NK-92 treated with Interleukin-12 subunit alpha and Interleukin-12 subunit beta, amount 100 ng/mL, for 24 hours (cell line): Measurements from ENCODE around the gene CHST1.

Experiments
- DNase-seq: peaks from one replicate; lab custom pipeline; 2025; lab: John Stamatoyannopoulos, UW

CHST1 gene

DNA sequence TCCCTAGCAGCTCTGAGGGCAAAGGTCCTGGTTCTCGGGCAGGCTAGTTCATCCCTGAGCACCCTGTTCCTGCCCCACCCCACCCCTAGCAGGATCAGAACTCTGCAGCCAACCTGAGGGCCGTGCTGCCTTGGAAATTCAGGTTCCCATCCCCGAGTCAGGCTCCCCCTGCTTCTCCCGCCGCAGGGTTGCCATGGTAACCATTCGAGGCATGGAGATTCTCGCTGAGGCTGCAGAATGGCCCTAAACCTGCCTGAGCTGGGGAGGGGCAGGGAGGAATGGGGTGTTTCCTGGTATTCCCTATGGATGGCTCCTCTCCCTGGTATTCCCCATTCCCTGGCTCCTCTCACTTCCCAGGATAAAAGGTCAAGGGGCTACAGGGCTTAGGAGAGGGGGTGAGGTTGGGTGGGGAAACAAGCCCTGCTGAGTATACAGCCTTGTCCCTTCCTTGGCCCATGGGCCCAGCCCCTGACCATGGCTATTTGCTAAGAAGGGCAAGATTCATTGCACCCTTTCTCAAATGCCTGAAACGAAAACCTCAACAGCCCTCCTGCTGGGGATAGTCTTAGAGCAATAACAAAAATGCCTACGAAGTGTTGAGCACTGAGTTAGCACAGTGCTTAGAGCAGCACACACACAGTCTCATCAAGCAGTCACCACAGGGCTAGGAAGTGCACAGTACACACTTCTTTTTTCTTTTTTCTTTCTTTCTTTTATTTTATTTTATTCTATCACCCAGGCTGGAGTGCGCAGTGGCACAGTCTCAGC is 58.7 kb downstream of the CHST1 start:
- DNase-seq, result no peak

- no peak for DNase-seq
Observed at GRCh38 chr11:45605051-45605450, 60.4 kb downstream of the CHST1 start.

- DNase-seq, result no peak
Observed at GRCh38 chr11:45603946-45604682, 61.3 kb downstream of the CHST1 start.

DNA sequence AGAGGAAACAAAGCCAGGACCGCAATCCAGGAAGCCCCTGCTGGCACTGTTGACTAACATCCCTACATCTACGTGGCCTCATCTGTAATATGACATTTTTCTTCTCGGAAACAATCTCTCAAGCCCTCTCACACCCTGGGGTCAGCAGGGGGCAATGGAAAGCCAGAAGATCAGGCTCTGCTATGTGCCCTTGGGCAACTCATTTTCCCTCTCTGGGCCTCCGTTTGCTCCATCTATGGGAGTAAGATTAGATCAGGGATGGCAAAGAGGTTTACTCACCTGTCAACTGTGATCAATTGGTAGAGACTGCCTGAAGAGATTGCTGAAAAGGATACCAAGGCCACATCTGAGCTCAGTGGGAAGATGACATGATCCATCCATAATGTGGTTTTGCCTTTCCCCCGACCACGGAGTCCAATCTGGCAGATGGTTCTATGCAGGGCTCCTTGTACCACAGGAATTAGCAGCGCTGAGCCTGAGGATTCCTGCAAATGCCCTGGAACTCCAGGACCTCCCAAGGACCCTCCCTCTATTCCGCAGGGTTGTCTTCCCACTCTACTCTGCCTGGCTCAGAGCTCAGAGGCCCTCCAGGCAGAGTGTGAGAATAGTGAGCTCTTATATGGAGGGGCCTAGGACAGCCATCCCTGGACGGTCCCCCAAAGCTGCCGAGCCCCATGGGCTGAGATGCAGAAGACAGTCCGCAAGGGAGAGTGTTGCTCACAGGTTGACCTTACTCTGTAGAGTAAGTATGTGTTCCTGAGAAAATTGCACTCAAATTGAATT is 66.1 kb downstream of the CHST1 start:
- DNase-seq, result no peak
